ENCODE data around the gene THRB. TPM values are rescaled to one million over a fixed set of nuclear protein-coding genes. Genes with fewer than 3 reads are reported as not detected.

Gene THRB
- total and polyA plus RNA-seq, 9 of the 15 experiments (the other 6 are each of a cell fraction or from before 2014, with no cell fraction given): 1.7 to 14.9 (median 6.9) TPM

DNA sequence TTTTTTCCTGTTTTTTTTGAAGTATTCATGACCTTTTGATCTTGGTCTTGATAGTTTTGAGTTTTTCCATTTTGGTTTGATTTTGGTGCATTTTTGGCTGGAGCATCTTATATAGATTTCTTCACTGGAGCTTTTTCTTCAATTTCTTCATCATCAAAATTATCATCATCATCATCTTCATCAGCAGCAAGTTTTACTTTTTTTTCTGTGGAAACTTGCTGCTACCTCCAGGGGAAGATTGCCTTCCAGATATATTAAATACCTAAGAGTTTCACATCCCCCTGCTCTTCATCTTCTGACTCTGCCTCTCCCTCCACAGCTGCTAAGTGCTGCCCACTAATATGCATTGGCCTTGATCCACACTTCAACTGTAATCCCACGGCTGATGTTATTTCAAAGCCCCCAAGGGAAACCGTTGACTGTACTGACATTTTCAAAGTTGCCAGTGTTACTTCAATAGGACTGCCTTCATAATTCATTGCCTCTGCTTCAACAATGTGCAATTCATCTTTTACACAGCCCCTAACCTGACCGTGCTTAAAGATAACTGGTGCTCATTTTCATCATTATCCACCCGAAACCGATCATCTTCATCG lies 397.9 kb downstream of the THRB start:
- intact Hi-C loops (cut with micrococcal nuclease) (no loop called here), in situ Hi-C loops (cut with MboI) (no loop called here)
- Histone ChIP-seq H3K4me1 (replicated peaks in 1 of 2; ENCODE audit: control insufficient read depth in 2 of 2, insufficient read depth in 2 of 2, low read length in 2 of 2) (peaks cover 0 to 5% of the 10 kb centered on the region in 2 experiments; a peak in 4 of 5 replicates), H2AFZ (ENCODE audit: low read depth, low read length) (0 out of 2 replicates have a peak overlapping the region, but pooled peaks have one; percentile 21), H3K27ac (ENCODE audit: extremely low read depth, low read depth, low read length) (no peak overlapping the region), H3K27me3 (ENCODE audit: control insufficient read depth in 2 of 2, insufficient read depth in 2 of 2, low read length in 2 of 2) (no peaks in the 10 kb centered on the region), H3K9me3 (replicated peaks; ENCODE audit: control insufficient read depth, insufficient read depth, low read depth, low read length) (no peaks in the 10 kb centered on the region), H3K9ac (ENCODE audit: insufficient read depth in 1 of 2, low read depth in 2 of 2, low read length in 2 of 2) (no peak overlapping the region), H3K4me3 (no peak overlapping the region), H3K36me3 (ENCODE audit: control insufficient read depth, insufficient read depth, low read length) (no peaks in the 10 kb centered on the region), H3K9me1 (ENCODE audit: control insufficient read depth, insufficient read depth, low read length) (no peaks in the 10 kb centered on the region), H3K79me2 (ENCODE audit: control insufficient read depth, insufficient read depth, low read length) (no peaks in the 10 kb centered on the region), H3K4me2 (ENCODE audit: insufficient read depth, low read length) (no peak overlapping the region), H4K20me1 (replicated peaks; ENCODE audit: control insufficient read depth, insufficient read depth, low read length) (no peaks in the 10 kb centered on the region)
- no peak for FAIRE-seq
- POLR2A ChIA-PET: no interaction called here
- BruUV-seq (replicated peaks): no TSS peak
- no peak for DNase-seq (ENCODE audit: extremely low read depth in 1 of 4, low spot score in 3 of 4)
- no peak for ATAC-seq
- CTCF ChIA-PET (ENCODE audit: low intra/inter-chr PET ratio): no interaction called here
- WGBS (ENCODE audit: insufficient coverage, low coverage, missing lambda C conversion rate): 4% methylated on average over 6 of the region's 6 CpGs
- TF ChIP-seq PTRF (tag; IDR thresholded peaks at IDR 0.05): no peak
- TF ChIP-seq, protein P1, sequence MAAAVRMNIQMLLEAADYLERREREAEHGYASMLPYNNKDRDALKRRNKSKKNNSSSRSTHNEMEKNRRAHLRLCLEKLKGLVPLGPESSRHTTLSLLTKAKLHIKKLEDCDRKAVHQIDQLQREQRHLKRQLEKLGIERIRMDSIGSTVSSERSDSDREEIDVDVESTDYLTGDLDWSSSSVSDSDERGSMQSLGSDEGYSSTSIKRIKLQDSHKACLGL (CRISPR knock-in tag; IDR thresholded peaks at IDR 0.05; ENCODE audit: borderline replicate concordance, poor library complexity, severe bottlenecking): no peak
- no peak for TF ChIP-seq ZNF507 (tag; conservative IDR thresholded peaks at IDR 0.05)
- TF ChIP-seq WHSC1 (IDR thresholded peaks at IDR 0.05; ENCODE audit: low read length): no peak
- TF ChIP-seq POLR2B (IDR thresholded peaks at IDR 0.05; ENCODE audit: low read depth, partially characterized antibody): no peak
- TF ChIP-seq, protein P2, sequence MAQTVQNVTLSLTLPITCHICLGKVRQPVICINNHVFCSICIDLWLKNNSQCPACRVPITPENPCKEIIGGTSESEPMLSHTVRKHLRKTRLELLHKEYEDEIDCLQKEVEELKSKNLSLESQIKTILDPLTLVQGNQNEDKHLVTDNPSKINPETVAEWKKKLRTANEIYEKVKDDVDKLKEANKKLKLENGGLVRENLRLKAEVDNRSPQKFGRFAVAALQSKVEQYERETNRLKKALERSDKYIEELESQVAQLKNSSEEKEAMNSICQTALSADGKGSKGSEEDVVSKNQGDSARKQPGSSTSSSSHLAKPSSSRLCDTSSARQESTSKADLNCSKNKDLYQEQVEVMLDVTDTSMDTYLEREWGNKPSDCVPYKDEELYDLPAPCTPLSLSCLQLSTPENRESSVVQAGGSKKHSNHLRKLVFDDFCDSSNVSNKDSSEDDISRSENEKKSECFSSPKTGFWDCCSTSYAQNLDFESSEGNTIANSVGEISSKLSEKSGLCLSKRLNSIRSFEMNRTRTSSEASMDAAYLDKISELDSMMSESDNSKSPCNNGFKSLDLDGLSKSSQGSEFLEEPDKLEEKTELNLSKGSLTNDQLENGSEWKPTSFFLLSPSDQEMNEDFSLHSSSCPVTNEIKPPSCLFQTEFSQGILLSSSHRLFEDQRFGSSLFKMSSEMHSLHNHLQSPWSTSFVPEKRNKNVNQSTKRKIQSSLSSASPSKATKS (CRISPR knock-in tag; IDR thresholded peaks at IDR 0.05): no peak
- TF ChIP-seq, protein P3, sequence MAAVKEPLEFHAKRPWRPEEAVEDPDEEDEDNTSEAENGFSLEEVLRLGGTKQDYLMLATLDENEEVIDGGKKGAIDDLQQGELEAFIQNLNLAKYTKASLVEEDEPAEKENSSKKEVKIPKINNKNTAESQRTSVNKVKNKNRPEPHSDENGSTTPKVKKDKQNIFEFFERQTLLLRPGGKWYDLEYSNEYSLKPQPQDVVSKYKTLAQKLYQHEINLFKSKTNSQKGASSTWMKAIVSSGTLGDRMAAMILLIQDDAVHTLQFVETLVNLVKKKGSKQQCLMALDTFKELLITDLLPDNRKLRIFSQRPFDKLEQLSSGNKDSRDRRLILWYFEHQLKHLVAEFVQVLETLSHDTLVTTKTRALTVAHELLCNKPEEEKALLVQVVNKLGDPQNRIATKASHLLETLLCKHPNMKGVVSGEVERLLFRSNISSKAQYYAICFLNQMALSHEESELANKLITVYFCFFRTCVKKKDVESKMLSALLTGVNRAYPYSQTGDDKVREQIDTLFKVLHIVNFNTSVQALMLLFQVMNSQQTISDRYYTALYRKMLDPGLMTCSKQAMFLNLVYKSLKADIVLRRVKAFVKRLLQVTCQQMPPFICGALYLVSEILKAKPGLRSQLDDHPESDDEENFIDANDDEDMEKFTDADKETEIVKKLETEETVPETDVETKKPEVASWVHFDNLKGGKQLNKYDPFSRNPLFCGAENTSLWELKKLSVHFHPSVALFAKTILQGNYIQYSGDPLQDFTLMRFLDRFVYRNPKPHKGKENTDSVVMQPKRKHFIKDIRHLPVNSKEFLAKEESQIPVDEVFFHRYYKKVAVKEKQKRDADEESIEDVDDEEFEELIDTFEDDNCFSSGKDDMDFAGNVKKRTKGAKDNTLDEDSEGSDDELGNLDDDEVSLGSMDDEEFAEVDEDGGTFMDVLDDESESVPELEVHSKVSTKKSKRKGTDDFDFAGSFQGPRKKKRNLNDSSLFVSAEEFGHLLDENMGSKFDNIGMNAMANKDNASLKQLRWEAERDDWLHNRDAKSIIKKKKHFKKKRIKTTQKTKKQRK (IDR thresholded peaks at IDR 0.05; ENCODE audit: borderline replicate concordance, low read depth, low read length): no peak
- no peak for TF ChIP-seq PPARD (CRISPR knock-in tag; IDR thresholded peaks at IDR 0.05)

Data from K562 (cell line).